ENCODE results near the gene EFHB.

DNA sequence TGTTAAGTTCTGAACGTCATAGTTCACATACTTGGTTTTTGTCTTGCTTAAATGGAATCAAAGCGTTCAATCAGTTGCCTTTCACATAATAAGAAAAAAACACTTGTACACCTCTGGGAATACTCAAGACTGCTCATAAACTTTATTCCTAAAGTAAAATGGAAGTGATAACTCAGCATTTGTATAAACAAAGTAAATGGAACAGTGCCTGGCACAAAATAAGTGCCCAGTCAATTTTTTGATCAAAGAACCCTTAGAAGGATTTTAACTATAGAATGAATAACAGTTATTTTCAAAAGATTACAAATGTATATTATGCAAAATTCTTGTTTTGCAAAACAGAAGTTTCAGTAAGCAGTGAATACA, 14.2 kb upstream of the EFHB start:
- TF ChIP-seq, protein P1, sequence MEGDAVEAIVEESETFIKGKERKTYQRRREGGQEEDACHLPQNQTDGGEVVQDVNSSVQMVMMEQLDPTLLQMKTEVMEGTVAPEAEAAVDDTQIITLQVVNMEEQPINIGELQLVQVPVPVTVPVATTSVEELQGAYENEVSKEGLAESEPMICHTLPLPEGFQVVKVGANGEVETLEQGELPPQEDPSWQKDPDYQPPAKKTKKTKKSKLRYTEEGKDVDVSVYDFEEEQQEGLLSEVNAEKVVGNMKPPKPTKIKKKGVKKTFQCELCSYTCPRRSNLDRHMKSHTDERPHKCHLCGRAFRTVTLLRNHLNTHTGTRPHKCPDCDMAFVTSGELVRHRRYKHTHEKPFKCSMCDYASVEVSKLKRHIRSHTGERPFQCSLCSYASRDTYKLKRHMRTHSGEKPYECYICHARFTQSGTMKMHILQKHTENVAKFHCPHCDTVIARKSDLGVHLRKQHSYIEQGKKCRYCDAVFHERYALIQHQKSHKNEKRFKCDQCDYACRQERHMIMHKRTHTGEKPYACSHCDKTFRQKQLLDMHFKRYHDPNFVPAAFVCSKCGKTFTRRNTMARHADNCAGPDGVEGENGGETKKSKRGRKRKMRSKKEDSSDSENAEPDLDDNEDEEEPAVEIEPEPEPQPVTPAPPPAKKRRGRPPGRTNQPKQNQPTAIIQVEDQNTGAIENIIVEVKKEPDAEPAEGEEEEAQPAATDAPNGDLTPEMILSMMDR (IDR thresholded peaks at IDR 0.05 in 2 of 3, conservative IDR thresholded peaks at IDR 0.05 in 1 of 3; ENCODE audit: control insufficient read depth in 2 of 3, extremely low read depth in 1 of 3, insufficient read depth in 1 of 3, low read depth in 3 of 3, low read length in 3 of 3), result no peak
- TF ChIP-seq, protein P2, sequence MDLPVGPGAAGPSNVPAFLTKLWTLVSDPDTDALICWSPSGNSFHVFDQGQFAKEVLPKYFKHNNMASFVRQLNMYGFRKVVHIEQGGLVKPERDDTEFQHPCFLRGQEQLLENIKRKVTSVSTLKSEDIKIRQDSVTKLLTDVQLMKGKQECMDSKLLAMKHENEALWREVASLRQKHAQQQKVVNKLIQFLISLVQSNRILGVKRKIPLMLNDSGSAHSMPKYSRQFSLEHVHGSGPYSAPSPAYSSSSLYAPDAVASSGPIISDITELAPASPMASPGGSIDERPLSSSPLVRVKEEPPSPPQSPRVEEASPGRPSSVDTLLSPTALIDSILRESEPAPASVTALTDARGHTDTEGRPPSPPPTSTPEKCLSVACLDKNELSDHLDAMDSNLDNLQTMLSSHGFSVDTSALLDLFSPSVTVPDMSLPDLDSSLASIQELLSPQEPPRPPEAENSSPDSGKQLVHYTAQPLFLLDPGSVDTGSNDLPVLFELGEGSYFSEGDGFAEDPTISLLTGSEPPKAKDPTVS (IDR thresholded peaks at IDR 0.05; ENCODE audit: low read depth, low read length), result no peak
- TF ChIP-seq ETV6 (conservative IDR thresholded peaks at IDR 0.05 in 1 of 2, IDR thresholded peaks at IDR 0.05 in 1 of 2; ENCODE audit: borderline replicate concordance in 1 of 2, low read depth in 1 of 2), result no peak
- TF ChIP-seq FOXK2 (IDR thresholded peaks at IDR 0.05), result no peak
- TF ChIP-seq, protein P3, sequence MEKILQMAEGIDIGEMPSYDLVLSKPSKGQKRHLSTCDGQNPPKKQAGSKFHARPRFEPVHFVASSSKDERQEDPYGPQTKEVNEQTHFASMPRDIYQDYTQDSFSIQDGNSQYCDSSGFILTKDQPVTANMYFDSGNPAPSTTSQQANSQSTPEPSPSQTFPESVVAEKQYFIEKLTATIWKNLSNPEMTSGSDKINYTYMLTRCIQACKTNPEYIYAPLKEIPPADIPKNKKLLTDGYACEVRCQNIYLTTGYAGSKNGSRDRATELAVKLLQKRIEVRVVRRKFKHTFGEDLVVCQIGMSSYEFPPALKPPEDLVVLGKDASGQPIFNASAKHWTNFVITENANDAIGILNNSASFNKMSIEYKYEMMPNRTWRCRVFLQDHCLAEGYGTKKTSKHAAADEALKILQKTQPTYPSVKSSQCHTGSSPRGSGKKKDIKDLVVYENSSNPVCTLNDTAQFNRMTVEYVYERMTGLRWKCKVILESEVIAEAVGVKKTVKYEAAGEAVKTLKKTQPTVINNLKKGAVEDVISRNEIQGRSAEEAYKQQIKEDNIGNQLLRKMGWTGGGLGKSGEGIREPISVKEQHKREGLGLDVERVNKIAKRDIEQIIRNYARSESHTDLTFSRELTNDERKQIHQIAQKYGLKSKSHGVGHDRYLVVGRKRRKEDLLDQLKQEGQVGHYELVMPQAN (conservative IDR thresholded peaks at IDR 0.05), result no peak
- no peak for TF ChIP-seq POLR2A (IDR thresholded peaks at IDR 0.05; ENCODE audit: low read depth, low read length)
- no peak for TF ChIP-seq IKZF1 (conservative IDR thresholded peaks at IDR 0.05)
- TF ChIP-seq, protein P4, sequence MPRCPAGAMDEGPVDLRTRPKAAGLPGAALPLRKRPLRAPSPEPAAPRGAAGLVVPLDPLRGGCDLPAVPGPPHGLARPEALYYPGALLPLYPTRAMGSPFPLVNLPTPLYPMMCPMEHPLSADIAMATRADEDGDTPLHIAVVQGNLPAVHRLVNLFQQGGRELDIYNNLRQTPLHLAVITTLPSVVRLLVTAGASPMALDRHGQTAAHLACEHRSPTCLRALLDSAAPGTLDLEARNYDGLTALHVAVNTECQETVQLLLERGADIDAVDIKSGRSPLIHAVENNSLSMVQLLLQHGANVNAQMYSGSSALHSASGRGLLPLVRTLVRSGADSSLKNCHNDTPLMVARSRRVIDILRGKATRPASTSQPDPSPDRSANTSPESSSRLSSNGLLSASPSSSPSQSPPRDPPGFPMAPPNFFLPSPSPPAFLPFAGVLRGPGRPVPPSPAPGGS (IDR thresholded peaks at IDR 0.05; ENCODE audit: borderline replicate concordance, insufficient read depth, low read depth, low read length, poor library complexity, severe bottlenecking), result no peak
- TF ChIP-seq NFYB (IDR thresholded peaks at IDR 0.05; ENCODE audit: insufficient read depth, low read depth, low read length), result no peak
- TF ChIP-seq, protein P5, sequence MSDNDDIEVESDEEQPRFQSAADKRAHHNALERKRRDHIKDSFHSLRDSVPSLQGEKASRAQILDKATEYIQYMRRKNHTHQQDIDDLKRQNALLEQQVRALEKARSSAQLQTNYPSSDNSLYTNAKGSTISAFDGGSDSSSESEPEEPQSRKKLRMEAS (IDR thresholded peaks at IDR 0.05; ENCODE audit: low read depth, low read length), result no peak
- TF ChIP-seq JUNB (IDR thresholded peaks at IDR 0.05), result no peak

Data from GM12878 (cell line).